Gastroesophageal sphincter (tissue), 3 donors: Measurements from ENCODE around the gene SH3RF3.

ENCODE experiments used
- EP300 ChIP-seq: sonication (generic); formaldehyde crosslinking; IDR thresholded peaks from one replicate; pipeline ENCODE4 v1.6.1; 2017; ENCODE audit warnings: antibody characterized with exemption, mild to moderate bottlenecking
- POLR2A ChIP-seq, 2 donors: fragments of 450-650 bp; IDR thresholded peaks; one replicate each; pipeline ENCODE4 v1.6.1; 2017; ENCODE audit warnings: antibody characterized with exemption in 2 of 2, mild to moderate bottlenecking in 2 of 2, moderate library complexity in 1 of 2
- POLR2AphosphoS5 ChIP-seq: sonication (generic); formaldehyde crosslinking; IDR thresholded peaks from one replicate; pipeline ENCODE4 v1.6.1; 2017; ENCODE audit warnings: antibody characterized with exemption
- TF ChIP-seq, protein P1 (sequence below), 4 experiments: fragments of 200-600 bp in 2 of 4; fragments of 450-650 bp in 2 of 4; sonication (generic) in 1 of 4; IDR thresholded peaks; one replicate each; pipeline ENCODE4 v1.5.1; 2017 to 2019; ENCODE audit warnings: antibody characterized with exemption in 4 of 4, mild to moderate bottlenecking in 2 of 4, moderate library complexity in 2 of 4

DNA sequence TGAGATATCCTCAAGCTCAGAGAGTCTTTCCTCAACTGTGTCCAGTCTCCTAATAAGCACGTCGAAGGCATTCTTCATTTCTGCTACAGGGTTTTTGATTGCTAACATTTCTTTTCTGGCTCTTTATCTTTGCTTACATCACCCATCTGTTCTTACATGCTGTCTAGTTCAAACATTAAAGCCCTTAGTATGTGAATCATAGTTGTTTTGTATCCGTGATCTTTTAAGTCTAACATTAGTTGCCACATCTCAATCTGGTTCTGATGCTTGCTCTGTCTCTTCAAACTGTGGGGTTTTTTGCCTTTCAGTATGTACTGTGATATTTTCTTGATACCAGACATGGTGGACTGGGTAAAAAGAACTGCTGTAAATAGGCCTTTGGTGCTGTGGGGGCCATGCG lies 235.2 kb downstream of the SH3RF3 start:
- TF ChIP-seq EP300 (no peak), POLR2A (IDR thresholded peaks at IDR 0.05) (no peak), POLR2AphosphoS5 (no peak)
- TF ChIP-seq, protein P1, sequence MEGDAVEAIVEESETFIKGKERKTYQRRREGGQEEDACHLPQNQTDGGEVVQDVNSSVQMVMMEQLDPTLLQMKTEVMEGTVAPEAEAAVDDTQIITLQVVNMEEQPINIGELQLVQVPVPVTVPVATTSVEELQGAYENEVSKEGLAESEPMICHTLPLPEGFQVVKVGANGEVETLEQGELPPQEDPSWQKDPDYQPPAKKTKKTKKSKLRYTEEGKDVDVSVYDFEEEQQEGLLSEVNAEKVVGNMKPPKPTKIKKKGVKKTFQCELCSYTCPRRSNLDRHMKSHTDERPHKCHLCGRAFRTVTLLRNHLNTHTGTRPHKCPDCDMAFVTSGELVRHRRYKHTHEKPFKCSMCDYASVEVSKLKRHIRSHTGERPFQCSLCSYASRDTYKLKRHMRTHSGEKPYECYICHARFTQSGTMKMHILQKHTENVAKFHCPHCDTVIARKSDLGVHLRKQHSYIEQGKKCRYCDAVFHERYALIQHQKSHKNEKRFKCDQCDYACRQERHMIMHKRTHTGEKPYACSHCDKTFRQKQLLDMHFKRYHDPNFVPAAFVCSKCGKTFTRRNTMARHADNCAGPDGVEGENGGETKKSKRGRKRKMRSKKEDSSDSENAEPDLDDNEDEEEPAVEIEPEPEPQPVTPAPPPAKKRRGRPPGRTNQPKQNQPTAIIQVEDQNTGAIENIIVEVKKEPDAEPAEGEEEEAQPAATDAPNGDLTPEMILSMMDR (IDR thresholded peaks at IDR 0.05): no peak
